Adrenal gland (tissue), 5 donors: ENCODE data around the gene TPSG1.

Experiments
- POLR2A ChIP-seq, 2 donors: fragments of 450-650 bp; IDR thresholded peaks; one replicate each; pipeline ENCODE4 v1.6.1; 2017; ENCODE audit warnings: antibody characterized with exemption in 2 of 2, mild to moderate bottlenecking in 2 of 2, moderate library complexity in 1 of 2
- TF ChIP-seq, protein P1 (sequence below), 6 experiments: fragments of 450-650 bp in 4 of 6; fragments of 200-600 bp in 2 of 6; sonication (generic) in 1 of 6; IDR thresholded peaks; 1 replicate in 5 of 6; 2 replicates in 1 of 6; pipeline versions ENCODE4 v1.5.1 to v1.8.0; 2016 to 2021; ENCODE audit warnings: antibody characterized with exemption in 6 of 6, mild to moderate bottlenecking in 2 of 6, moderate library complexity in 1 of 6
- donor health status: DM: no; HTN: no; CAD: no.

DNA sequence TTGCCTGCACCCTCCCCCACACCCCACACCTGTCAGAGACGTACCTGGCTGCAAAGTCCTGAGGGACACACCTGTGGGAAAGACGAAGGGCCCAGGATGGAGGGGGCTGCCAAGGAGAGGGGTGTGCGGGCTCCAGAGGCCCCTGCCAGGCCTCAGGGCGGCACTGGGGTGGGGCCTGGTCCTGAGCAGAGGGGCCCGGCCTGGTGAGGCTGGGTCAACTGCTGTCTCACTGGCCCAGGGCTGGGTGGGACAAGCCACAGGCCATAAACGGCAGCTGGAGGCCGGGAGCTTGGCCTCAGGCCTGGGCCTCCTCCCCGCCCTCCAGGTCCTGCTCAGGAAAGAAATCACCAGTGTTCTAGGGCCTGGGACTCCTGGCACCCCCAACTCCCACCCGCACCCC, 510 bp downstream of the TPSG1 start:
- TF ChIP-seq, protein P1, sequence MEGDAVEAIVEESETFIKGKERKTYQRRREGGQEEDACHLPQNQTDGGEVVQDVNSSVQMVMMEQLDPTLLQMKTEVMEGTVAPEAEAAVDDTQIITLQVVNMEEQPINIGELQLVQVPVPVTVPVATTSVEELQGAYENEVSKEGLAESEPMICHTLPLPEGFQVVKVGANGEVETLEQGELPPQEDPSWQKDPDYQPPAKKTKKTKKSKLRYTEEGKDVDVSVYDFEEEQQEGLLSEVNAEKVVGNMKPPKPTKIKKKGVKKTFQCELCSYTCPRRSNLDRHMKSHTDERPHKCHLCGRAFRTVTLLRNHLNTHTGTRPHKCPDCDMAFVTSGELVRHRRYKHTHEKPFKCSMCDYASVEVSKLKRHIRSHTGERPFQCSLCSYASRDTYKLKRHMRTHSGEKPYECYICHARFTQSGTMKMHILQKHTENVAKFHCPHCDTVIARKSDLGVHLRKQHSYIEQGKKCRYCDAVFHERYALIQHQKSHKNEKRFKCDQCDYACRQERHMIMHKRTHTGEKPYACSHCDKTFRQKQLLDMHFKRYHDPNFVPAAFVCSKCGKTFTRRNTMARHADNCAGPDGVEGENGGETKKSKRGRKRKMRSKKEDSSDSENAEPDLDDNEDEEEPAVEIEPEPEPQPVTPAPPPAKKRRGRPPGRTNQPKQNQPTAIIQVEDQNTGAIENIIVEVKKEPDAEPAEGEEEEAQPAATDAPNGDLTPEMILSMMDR (IDR thresholded peaks at IDR 0.05), result no peak
- no peak for TF ChIP-seq POLR2A (IDR thresholded peaks at IDR 0.05)
